D721Med (cell line): ENCODE data around the gene STMND1.

Experiments used
- DNase-seq: peaks from one replicate; pipeline ENCODE4 v3.0.0; 2011; ENCODE audit warnings: low spot score; ENCODE audit not compliant: insufficient read length
- FAIRE-seq: peaks from 2 replicates; lab custom pipeline; 2011; peaks lifted over from hg19 to GRCh38; lab: Jason Lieb, UNC
- TF ChIP-seq, protein P1 (sequence below): IDR thresholded peaks from 2 replicates; pipeline ENCODE4 v1.5.1; 2012; ENCODE audit warnings: mild to moderate bottlenecking, control low read depth; ENCODE audit not compliant: insufficient read depth; ENCODE audit errors: missing control alignments

STMND1 gene

DNA sequence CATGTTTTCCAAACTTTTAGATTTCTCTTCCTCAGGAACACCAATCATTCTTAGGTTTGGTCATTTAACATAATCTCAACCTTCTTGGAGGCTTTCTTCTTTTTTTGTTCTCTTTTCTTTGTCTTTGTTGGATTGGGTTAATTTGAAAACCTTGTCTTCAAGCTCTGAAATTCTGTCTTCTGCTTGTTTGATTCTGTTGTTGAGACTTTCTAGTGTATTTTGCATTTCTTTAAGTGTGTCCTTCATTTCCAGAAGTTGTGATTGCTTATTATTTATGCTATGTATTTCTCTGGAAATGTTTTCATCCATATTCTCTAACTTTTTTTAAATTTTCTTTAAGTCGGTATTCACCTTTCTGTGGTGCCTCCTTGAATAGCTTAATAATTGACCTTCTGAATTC is 42.2 kb downstream of the STMND1 start:
- TF ChIP-seq, protein P1, sequence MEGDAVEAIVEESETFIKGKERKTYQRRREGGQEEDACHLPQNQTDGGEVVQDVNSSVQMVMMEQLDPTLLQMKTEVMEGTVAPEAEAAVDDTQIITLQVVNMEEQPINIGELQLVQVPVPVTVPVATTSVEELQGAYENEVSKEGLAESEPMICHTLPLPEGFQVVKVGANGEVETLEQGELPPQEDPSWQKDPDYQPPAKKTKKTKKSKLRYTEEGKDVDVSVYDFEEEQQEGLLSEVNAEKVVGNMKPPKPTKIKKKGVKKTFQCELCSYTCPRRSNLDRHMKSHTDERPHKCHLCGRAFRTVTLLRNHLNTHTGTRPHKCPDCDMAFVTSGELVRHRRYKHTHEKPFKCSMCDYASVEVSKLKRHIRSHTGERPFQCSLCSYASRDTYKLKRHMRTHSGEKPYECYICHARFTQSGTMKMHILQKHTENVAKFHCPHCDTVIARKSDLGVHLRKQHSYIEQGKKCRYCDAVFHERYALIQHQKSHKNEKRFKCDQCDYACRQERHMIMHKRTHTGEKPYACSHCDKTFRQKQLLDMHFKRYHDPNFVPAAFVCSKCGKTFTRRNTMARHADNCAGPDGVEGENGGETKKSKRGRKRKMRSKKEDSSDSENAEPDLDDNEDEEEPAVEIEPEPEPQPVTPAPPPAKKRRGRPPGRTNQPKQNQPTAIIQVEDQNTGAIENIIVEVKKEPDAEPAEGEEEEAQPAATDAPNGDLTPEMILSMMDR, result no peak
- DNase-seq (no peak), FAIRE-seq (no peak)

DNA sequence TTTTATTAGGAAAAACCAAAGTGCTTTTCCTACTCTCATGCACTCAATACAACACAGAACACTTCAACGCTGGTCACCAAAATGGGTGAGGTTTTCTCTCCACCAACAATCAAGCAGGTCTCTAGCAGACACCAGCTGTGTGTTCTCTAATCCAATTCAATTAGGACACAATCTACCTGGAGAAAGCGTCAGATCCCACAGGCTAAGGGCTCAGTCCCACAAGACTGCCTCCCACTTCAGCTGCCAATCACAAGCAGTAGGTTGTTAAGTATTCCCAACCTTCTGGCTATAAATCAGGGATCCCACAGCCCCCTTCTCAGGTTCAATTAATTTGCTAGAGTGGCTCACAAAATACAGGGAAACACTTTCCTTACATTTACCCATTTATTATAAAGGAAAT is 47.7 kb downstream of the STMND1 start:
- no peak for FAIRE-seq
- TF ChIP-seq, protein P1, result no peak
- DNase-seq, result no peak

DNA sequence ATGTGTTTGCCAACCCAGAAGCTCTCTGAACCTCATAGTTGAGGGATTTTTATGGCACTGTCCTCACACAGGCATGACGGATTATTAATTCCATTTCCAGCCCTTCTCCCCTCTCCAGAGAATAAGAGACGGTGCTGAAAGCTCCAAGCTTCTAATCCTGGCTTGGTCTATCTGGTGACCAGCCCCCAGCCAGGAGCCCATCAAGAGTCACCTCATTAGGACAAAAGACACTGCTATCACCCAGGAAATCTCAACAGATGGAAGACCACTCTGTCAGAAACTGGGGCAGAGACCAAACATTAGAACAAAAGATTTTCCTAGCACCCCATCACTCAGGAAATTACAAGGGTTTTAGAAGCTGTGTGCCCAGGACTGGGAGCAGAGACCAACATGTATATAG is 48.2 kb downstream of the STMND1 start:
- no peak for FAIRE-seq
- DNase-seq, result no peak
- TF ChIP-seq, protein P1, result no peak

DNA sequence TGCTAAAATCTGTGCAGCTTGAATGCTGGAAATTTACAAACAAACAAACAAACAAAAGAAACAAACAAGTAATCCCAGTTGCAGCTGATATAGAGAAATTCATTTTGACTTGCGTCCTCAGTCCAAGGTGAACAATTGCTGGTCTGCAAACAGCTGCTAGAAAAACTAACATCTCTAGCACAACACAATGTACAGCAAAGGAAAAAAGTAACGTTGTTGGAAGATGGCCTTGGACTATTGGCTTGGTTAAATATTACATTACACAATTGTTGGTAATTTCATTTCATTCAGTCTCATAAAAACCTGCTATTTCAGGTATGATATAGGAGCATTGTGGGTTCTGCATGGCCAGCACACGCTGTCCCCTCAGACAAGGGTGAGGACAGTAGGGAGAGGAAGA is 50.0 kb downstream of the STMND1 start:
- TF ChIP-seq, protein P1, result no peak
- DNase-seq, result no peak
- no peak for FAIRE-seq

DNA sequence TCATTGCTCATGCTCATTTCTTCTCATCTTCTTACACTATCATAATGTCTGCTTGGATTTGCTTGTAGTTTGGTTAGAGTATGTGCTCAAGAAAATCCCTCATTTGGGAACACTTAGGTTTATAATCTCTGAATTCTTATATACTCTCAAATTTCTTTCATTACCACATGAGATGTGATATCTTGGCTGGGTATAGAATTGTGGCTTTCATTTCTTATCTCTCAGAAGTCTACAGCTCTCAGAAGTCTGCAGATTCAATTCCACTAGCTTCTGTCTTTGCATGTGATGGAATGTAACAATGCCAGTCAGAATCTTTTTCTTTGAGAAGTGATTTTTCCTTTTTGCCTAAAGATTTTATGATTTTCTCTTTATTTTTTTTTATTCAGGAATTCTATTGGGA is 50.9 kb downstream of the STMND1 start:
- TF ChIP-seq, protein P1, result no peak
- DNase-seq (no peak), FAIRE-seq (no peak)

DNA sequence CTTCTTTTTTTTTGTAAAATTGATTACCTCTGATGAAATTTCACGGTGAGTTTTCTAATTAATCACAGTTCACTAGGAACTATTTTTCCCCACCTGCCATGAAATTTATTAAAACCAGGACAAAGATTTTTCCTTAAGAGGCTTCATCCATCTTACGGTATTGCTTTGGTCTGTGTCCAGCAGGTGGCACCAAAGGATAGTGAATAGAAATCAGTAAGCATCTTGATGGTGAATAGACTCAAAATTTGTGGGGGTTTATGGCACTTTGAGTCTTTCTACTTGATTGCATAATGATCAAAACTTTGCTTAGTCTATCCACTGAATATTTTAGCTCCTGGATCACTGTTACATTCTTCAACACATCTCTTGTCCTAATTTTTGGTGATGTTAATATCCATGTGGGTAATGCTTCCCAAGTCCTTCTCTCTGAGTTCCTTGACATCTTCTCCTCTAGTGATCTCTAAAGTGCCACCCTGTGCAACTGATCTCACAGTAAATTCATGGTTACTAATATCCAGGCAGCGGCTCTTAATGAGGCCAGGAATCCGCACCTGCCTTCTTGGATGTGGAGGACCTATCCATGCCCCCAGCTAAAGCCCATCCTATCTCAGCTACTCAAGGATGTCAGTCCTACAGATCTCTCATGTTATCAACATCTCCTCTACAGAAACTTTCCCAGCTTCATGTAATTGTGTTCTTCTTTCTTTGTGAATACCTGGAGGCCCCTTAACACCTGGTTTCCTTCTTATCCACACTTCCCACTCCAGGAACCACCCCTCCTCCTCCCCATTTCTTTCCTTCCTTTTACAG is 54.5 kb downstream of the STMND1 start:
- TF ChIP-seq, protein P1, result peak; percentile 91
- DNase-seq (no peak), FAIRE-seq (peak; percentile 82)

DNA sequence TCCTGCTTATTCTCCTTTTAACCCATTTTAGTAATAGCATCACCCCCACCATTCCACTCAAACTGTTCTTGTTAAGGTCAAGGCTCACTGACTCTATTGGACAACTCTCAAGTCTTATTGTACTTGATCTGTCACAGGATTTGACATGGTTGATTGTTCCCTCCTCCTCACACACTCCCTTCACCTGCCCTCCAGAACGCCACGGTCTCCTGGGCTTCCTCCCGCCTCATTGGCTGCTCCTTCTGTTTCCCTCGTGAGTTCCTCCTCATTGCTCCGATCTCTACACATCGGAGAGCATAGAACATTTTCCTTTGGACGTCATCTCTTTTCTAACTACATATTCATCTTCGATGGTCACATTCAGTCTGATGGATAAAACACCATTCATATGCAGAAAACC is 55.1 kb downstream of the STMND1 start:
- FAIRE-seq (no peak), DNase-seq (no peak)
- TF ChIP-seq, protein P1, result no peak
